CD14-positive monocyte (primary cell): ENCODE measurements around the gene SIPA1L3. TPM values are rescaled to one million over a fixed set of nuclear protein-coding genes. Genes with fewer than 3 reads are reported as not detected.

Experiments
- DNase-seq, 3 donors: peaks; one replicate each; pipeline ENCODE4 v3.0.0-alpha.2; 2011 to 2022
- H2AFZ ChIP-seq: 2 replicates; pipeline ENCODE4 v1.6.0; 2012; ENCODE audit warnings: mild to moderate bottlenecking, low read depth, low read length, inconsistent platforms; ENCODE audit not compliant: insufficient read depth, poor library complexity, severe bottlenecking
- H3K27ac ChIP-seq, 2 donors: 1 replicate in 1 of 2; 2 replicates in 1 of 2; pipeline ENCODE4 v1.5.1; 2012 to 2013; ENCODE audit warnings: low read length in 2 of 2, control low read depth in 1 of 2, inconsistent platforms in 1 of 2, low read depth in 1 of 2, mild to moderate bottlenecking in 1 of 2
- H3K27me3 ChIP-seq, 2 donors: one replicate each; pipeline versions ENCODE4 v1.6.0 to v1.6.1; 2011 to 2013; ENCODE audit warnings: low read length in 2 of 2; ENCODE audit not compliant: control insufficient read depth in 2 of 2, insufficient read depth in 2 of 2
- H3K36me3 ChIP-seq, 2 donors: replicated peaks in 1 of 2; 1 replicate in 1 of 2; 2 replicates in 1 of 2; pipeline versions ENCODE4 v1.5.1 to v1.6.1; 2012 to 2013; ENCODE audit warnings: low read length in 2 of 2, control low read depth in 1 of 2, inconsistent platforms in 1 of 2, mild to moderate bottlenecking in 1 of 2; ENCODE audit not compliant: insufficient read depth in 2 of 2, control insufficient read depth in 1 of 2
- H3K4me1 ChIP-seq, 2 donors: 1 replicate in 1 of 2; 2 replicates in 1 of 2; pipeline versions ENCODE4 v1.5.1 to v1.6.1; 2012 to 2013; ENCODE audit warnings: low read length in 2 of 2, control low read depth in 1 of 2, inconsistent platforms in 1 of 2, mild to moderate bottlenecking in 1 of 2, moderate library complexity in 1 of 2; ENCODE audit not compliant: insufficient read depth in 2 of 2, control insufficient read depth in 1 of 2
- H3K4me2 ChIP-seq: replicated peaks from 2 replicates; pipeline ENCODE3; 2012; ENCODE audit warnings: low read length, moderate library complexity, mild to moderate bottlenecking; ENCODE audit not compliant: poor library complexity, severe bottlenecking; ENCODE audit errors: extremely low read depth
- H3K4me3 ChIP-seq, 3 experiments: fragments of 200-600 bp in 1 of 3; sonication (generic) in 1 of 3; replicated peaks in 1 of 3; 1 replicate in 2 of 3; 2 replicates in 1 of 3; pipeline ENCODE4 v1.5.1; 2011 to 2013; ENCODE audit warnings: low read length in 3 of 3, mild to moderate bottlenecking in 3 of 3, control low read depth in 2 of 3, low read depth in 2 of 3, inconsistent platforms in 1 of 3, moderate library complexity in 1 of 3
- H3K79me2 ChIP-seq: 2 replicates; pipeline ENCODE4 v1.6.0; 2012; ENCODE audit warnings: mild to moderate bottlenecking, control low read depth, inconsistent platforms, low read length, moderate library complexity; ENCODE audit not compliant: insufficient read depth
- H3K9ac ChIP-seq: 2 replicates; pipeline ENCODE4 v1.6.0; 2017; ENCODE audit warnings: low read length, mild to moderate bottlenecking; ENCODE audit not compliant: insufficient read depth, poor library complexity, severe bottlenecking
- H3K9me3 ChIP-seq, 2 donors: replicated peaks in 1 of 2; 1 replicate in 1 of 2; 2 replicates in 1 of 2; pipeline versions ENCODE4 v1.5.1 to v1.6.1; 2012 to 2013; ENCODE audit warnings: low read length in 2 of 2, control low read depth in 1 of 2; ENCODE audit not compliant: control insufficient read depth in 1 of 2, insufficient read depth in 1 of 2
- H4K20me1 ChIP-seq: 2 replicates; pipeline ENCODE4 v1.6.0; 2012; ENCODE audit warnings: mild to moderate bottlenecking, low read length, control low read depth, moderate library complexity; ENCODE audit not compliant: insufficient read depth
- H3K27ac Mint-ChIP-seq, 7 donors: one replicate each; pipeline ENCODE4 v1.8.0; 2020; ENCODE audit warnings: mild to moderate bottlenecking in 7 of 7, mixed read lengths in 7 of 7, moderate library complexity in 6 of 7, inconsistent platforms in 2 of 7
- H3K27me3 Mint-ChIP-seq, 3 donors: one replicate each; pipeline ENCODE4 v1.8.0; 2021 to 2022; ENCODE audit warnings: low read depth in 3 of 3, mild to moderate bottlenecking in 3 of 3, mixed read lengths in 3 of 3, moderate library complexity in 3 of 3, inconsistent platforms in 1 of 3
- H3K36me3 Mint-ChIP-seq, 2 donors: one replicate each; pipeline ENCODE4 v1.8.0; 2020; ENCODE audit warnings: mixed read lengths in 2 of 2, inconsistent platforms in 1 of 2, mild to moderate bottlenecking in 1 of 2
- H3K4me1 Mint-ChIP-seq: one replicate; pipeline ENCODE4 v1.8.0; 2020; ENCODE audit warnings: mild to moderate bottlenecking, mixed read lengths
- H3K4me3 Mint-ChIP-seq, 2 donors: one replicate each; pipeline ENCODE4 v1.8.0; 2020; ENCODE audit warnings: mild to moderate bottlenecking in 2 of 2, mixed read lengths in 2 of 2, moderate library complexity in 1 of 2
- H3K9me3 Mint-ChIP-seq, 7 donors: one replicate each; pipeline ENCODE4 v1.8.0; 2020 to 2022; ENCODE audit warnings: mixed read lengths in 7 of 7, mild to moderate bottlenecking in 6 of 7, moderate library complexity in 6 of 7, inconsistent platforms in 2 of 7
- WGBS: methylation state at CpG from one replicate; pipeline ENCODE4 v1.1.5; 2013; ENCODE audit warnings: missing lambda C conversion rate; ENCODE audit not compliant: insufficient coverage; 5-methylcytosine and 5-hydroxymethylcytosine counted together
- intact Hi-C, 2 donors: fragments of 100-400 bp; cut with micrococcal nuclease; formaldehyde crosslinking; loops; one replicate each; pipeline versions ENCODE4 v1.15.0 to v1.15.1; 2023
- polyA plus RNA-seq, 3 donors: library from polyadenylated mRNA; depleted of rRNA in 1 of 3; unstranded in 2 of 3; stranded (reverse) in 1 of 3; fragments of 300-500 nt in 2 of 3; fragments of >200 nt in 1 of 3; fragmentation: Illumina TruSeq in 2 of 3; gene quantifications; 1 replicate in 2 of 3; 2 replicates in 1 of 3; pipeline ENCODE4 v1.2.3, GENCODE V29; 2012 to 2021
- TF ChIP-seq, protein P1 (sequence below): fragments of 200-600 bp; IDR thresholded peaks from one replicate; pipeline ENCODE4 v1.8.0; 2022; ENCODE audit warnings: antibody characterized with exemption, mild to moderate bottlenecking

Gene SIPA1L3
- polyA plus RNA-seq, 3 donors, result 0.55 to 4.5 (median 0.99) TPM

DNA sequence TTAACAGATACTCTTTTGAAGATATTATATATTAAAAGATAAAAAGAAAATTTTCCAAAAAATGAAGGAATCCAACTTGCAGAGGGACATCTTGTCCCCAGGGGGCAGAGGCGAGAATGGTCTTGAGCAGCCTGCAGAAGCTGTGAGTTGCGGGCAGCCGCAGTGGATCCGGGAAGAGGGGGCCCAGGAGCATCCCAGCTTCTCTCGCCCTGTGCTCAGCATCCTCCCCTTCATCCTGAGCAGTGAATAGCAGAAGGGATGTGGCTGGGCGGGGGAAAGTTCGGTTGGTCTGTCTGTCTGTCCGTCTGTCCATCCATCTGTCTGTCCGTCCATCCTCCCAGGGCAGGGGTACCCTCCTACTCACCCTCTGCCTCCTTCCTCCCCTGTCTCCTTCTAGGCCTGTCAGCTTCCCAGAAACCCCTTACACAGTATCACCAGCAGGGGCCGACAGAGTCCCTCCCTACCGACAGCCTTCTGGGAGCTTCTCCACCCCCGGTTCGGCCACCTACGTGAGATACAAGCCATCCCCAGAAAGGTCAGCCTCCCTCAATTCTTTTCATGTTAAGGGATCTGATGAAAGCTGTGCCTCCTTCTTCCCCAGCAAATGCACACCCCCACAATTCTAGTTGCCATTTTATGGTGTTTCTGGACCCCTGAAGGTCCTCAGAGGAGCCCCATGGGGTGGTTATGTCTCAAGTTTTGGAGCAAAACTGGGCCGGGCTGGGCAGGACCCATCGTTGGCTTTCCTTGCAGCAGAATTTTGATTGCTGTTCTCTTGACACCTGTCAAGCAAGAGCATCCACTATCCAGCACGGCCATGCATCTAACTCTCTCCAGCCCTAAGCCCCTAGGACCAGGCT is 235.4 kb downstream of the SIPA1L3 start:
- Mint-ChIP-seq H3K36me3 (peaks cover 27 to 55% of the 10 kb centered on the region in 2 donors), H3K4me1 (peaks cover 11% of the 10 kb centered on the region), H3K27me3 (peaks cover 0 to 2% (median 0%) of the 10 kb centered on the region in 3 donors), H3K9me3 (peaks cover 0 to 2% (median 0%) of the 10 kb centered on the region in 7 donors), H3K4me3 (no peak overlapping the region), H3K27ac (peak overlapping the region in 1 of 7 donors; percentile 25)
- TF ChIP-seq, protein P1, sequence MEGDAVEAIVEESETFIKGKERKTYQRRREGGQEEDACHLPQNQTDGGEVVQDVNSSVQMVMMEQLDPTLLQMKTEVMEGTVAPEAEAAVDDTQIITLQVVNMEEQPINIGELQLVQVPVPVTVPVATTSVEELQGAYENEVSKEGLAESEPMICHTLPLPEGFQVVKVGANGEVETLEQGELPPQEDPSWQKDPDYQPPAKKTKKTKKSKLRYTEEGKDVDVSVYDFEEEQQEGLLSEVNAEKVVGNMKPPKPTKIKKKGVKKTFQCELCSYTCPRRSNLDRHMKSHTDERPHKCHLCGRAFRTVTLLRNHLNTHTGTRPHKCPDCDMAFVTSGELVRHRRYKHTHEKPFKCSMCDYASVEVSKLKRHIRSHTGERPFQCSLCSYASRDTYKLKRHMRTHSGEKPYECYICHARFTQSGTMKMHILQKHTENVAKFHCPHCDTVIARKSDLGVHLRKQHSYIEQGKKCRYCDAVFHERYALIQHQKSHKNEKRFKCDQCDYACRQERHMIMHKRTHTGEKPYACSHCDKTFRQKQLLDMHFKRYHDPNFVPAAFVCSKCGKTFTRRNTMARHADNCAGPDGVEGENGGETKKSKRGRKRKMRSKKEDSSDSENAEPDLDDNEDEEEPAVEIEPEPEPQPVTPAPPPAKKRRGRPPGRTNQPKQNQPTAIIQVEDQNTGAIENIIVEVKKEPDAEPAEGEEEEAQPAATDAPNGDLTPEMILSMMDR, result peak; percentile 47
- Histone ChIP-seq H3K36me3 (peaks cover 5 to 9% of the 10 kb centered on the region in 2 donors), H3K9me3 (no peaks in the 10 kb centered on the region), H3K79me2 (no peaks in the 10 kb centered on the region), H3K4me3 (no peak overlapping the region), H4K20me1 (no peaks in the 10 kb centered on the region), H3K27ac (no peak overlapping the region), H3K4me2 (no peak overlapping the region), H3K27me3 (no peaks in the 10 kb centered on the region), H2AFZ (no peak overlapping the region), H3K9ac (no peak overlapping the region), H3K4me1 (no peaks in the 10 kb centered on the region)
- intact Hi-C loops, result no loop called here
- WGBS, result 78% methylated on average over 12 of the region's 17 CpGs
- peak in 1 of 3 donors; percentile 2 for DNase-seq

DNA sequence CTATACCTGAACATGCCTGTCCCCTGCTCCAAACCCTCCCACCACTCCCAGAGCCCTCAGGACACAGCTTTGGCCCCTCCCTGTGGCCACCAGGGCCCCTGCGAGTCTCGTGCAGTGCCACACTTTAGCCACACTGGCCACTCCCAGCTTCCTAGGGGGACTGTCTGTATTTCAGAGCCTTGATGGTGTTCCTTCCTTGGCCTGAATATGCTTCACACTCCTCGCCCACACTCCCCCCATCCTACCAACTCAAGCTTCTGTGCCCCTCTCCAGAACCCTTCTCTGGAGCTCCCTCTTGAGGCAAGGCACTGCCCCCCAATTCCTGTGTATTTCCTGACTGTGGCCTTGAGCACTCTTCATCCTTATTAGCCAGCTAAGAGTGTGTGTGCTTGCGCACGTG is 236.8 kb downstream of the SIPA1L3 start:
- H3K36me3 Mint-ChIP-seq, result peaks cover 28 to 60% of the 10 kb centered on the region in 2 donors
- Histone ChIP-seq H3K27me3 (no peaks in the 10 kb centered on the region), H4K20me1 (no peaks in the 10 kb centered on the region), H3K27ac (no peak overlapping the region), H3K36me3 (peaks cover 5 to 9% of the 10 kb centered on the region in 2 donors), H3K4me2 (no peak overlapping the region), H3K79me2 (no peaks in the 10 kb centered on the region), H3K9me3 (no peaks in the 10 kb centered on the region), H2AFZ (no peak overlapping the region), H3K4me3 (no peak overlapping the region), H3K9ac (no peak overlapping the region), H3K4me1 (no peaks in the 10 kb centered on the region)
- H3K27me3 Mint-ChIP-seq, result peaks cover 0 to 2% (median 0%) of the 10 kb centered on the region in 3 donors
- WGBS, result 80% methylated on average over 3 of the region's 5 CpGs
- no peak for DNase-seq
- intact Hi-C loops, result no loop called here
- H3K9me3 Mint-ChIP-seq, result peaks cover 0 to 2% (median 0%) of the 10 kb centered on the region in 7 donors
- peaks cover 11% of the 10 kb centered on the region for H3K4me1 Mint-ChIP-seq
- H3K27ac Mint-ChIP-seq, result peak overlapping the region in 3 of 7 donors; percentile 7 to 65 (median 32)
- H3K4me3 Mint-ChIP-seq, result no peak overlapping the region
- TF ChIP-seq, protein P1, result no peak
